ENCODE data around the gene HSPA4L.

Gene HSPA4L

GRCh38 chr4:127828121-127828520 is 46.0 kb downstream of the HSPA4L start:
- Histone ChIP-seq H3K4me1 (ENCODE audit: insufficient read depth, insufficient read length) (no peaks in the 10 kb centered on the region), H3K9ac (ENCODE audit: insufficient read length, low read depth) (no peak overlapping the region)

GRCh38 chr4:127829014-127829413 is 46.9 kb downstream of the HSPA4L start:
- TF ChIP-seq YY1 (IDR thresholded peaks at IDR 0.05; ENCODE audit: insufficient read depth, insufficient read length) = no peak
- no peak for TF ChIP-seq ZNF274 (IDR thresholded peaks at IDR 0.05; ENCODE audit: low read depth, low read length)
- no peak for TF ChIP-seq SUZ12 (IDR thresholded peaks at IDR 0.05; ENCODE audit: extremely low read depth, insufficient read depth, insufficient read length)
- DNase-seq (ENCODE audit: low read depth, low spot score) = no peak

More at GRCh38 chr4:127828121-127828520, 46.0 kb downstream of the HSPA4L start:
- no peak for TF ChIP-seq YY1 (IDR thresholded peaks at IDR 0.05; ENCODE audit: insufficient read depth, insufficient read length)
- no peak for TF ChIP-seq SUZ12 (IDR thresholded peaks at IDR 0.05; ENCODE audit: extremely low read depth, insufficient read depth, insufficient read length)
- TF ChIP-seq ZNF274 (IDR thresholded peaks at IDR 0.05; ENCODE audit: low read depth, low read length) = no peak
- no peaks in the 10 kb centered on the region for H3K9me3 ChIP-seq (ENCODE audit: insufficient read depth, low read length)
- H3K36me3 ChIP-seq (ENCODE audit: insufficient read depth, insufficient read length, low read length) = no peaks in the 10 kb centered on the region
- no peaks in the 10 kb centered on the region for H3K27me3 ChIP-seq (ENCODE audit: insufficient read depth, insufficient read length)
- no peak for DNase-seq (ENCODE audit: low read depth, low spot score)
- H3K4me3 ChIP-seq (ENCODE audit: insufficient read length, low read depth) = no peak overlapping the region

DNA sequence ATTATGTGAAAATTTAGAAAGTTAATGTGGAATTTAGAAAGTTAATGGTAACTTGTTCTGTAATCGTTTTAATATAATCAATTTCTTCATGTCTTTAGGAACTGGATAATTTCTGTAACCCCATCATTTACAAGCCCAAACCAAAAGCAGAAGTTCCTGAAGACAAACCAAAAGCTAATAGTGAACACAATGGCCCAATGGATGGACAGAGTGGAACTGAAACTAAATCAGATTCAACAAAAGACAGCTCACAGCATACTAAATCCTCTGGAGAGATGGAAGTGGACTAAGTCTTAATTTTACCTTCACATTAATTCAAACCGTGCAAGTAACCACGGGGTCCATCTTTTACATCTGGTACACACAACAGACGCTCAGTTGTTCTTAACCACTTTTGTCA is 50.5 kb downstream of the HSPA4L start:
- Histone ChIP-seq H3K9me3 (ENCODE audit: insufficient read depth, low read length) (no peaks in the 10 kb centered on the region), H3K36me3 (ENCODE audit: insufficient read depth, insufficient read length, low read length) (no peaks in the 10 kb centered on the region), H3K27me3 (ENCODE audit: insufficient read depth, insufficient read length) (no peaks in the 10 kb centered on the region), H3K4me1 (ENCODE audit: insufficient read depth, insufficient read length) (no peaks in the 10 kb centered on the region), H3K4me3 (ENCODE audit: insufficient read length, low read depth) (no peak overlapping the region), H3K9ac (ENCODE audit: insufficient read length, low read depth) (no peak overlapping the region)
- no peak for TF ChIP-seq YY1 (IDR thresholded peaks at IDR 0.05; ENCODE audit: insufficient read depth, insufficient read length)
- no peak for TF ChIP-seq SUZ12 (IDR thresholded peaks at IDR 0.05; ENCODE audit: extremely low read depth, insufficient read depth, insufficient read length)
- no peak for DNase-seq (ENCODE audit: low read depth, low spot score)

More at GRCh38 chr4:127829014-127829413, 46.9 kb downstream of the HSPA4L start:
- Histone ChIP-seq H3K36me3 (ENCODE audit: insufficient read depth, insufficient read length, low read length) (no peaks in the 10 kb centered on the region), H3K27me3 (ENCODE audit: insufficient read depth, insufficient read length) (no peaks in the 10 kb centered on the region), H3K9ac (ENCODE audit: insufficient read length, low read depth) (no peak overlapping the region), H3K4me1 (ENCODE audit: insufficient read depth, insufficient read length) (no peaks in the 10 kb centered on the region), H3K4me3 (ENCODE audit: insufficient read length, low read depth) (no peak overlapping the region), H3K9me3 (ENCODE audit: insufficient read depth, low read length) (no peaks in the 10 kb centered on the region)

GRCh38 chr4:127843704-127844600 is 61.8 kb downstream of the HSPA4L start:
- Histone ChIP-seq H3K9ac (ENCODE audit: insufficient read length, low read depth) (no peak overlapping the region), H3K36me3 (ENCODE audit: insufficient read depth, insufficient read length, low read length) (peaks cover 3% of the 10 kb centered on the region), H3K9me3 (ENCODE audit: insufficient read depth, low read length) (no peaks in the 10 kb centered on the region), H3K27me3 (ENCODE audit: insufficient read depth, insufficient read length) (no peaks in the 10 kb centered on the region), H3K4me3 (ENCODE audit: insufficient read length, low read depth) (no peak overlapping the region), H3K4me1 (ENCODE audit: insufficient read depth, insufficient read length) (no peaks in the 10 kb centered on the region)
- TF ChIP-seq ZNF274 (IDR thresholded peaks at IDR 0.05; ENCODE audit: low read depth, low read length) (no peak), SUZ12 (IDR thresholded peaks at IDR 0.05; ENCODE audit: extremely low read depth, insufficient read depth, insufficient read length) (no peak), YY1 (IDR thresholded peaks at IDR 0.05; ENCODE audit: insufficient read depth, insufficient read length) (no peak)
- no peak for DNase-seq (ENCODE audit: low read depth, low spot score)

DNA sequence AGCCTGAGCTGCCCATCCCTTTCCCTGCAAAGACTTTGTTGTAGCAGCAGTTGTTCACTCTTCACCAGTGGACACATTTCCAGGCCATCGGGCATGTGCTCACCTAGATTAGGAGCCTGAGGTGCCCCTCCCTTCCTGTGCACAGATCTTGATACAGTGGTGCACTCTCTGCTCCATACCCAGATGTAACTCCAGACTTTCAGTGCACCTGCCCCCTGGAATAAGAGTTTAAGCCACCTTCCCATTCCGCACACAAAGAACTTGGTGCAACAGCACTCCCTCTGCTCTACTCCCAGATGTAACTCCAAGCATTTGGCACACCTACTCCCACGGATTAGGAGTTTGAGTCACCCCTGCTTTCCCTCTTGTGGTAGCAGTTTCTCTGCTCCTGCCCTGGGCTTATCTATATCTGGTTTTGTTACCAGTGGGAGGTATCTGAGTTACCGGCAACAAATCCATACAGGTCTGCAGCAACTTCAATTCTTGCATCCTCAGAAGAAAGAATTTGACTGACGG is 62.5 kb downstream of the HSPA4L start:
- no peak for TF ChIP-seq YY1 (IDR thresholded peaks at IDR 0.05; ENCODE audit: insufficient read depth, insufficient read length)
- no peak for TF ChIP-seq SUZ12 (IDR thresholded peaks at IDR 0.05; ENCODE audit: extremely low read depth, insufficient read depth, insufficient read length)
- TF ChIP-seq ZNF274 (IDR thresholded peaks at IDR 0.05; ENCODE audit: low read depth, low read length) = no peak
- H3K27me3 ChIP-seq (ENCODE audit: insufficient read depth, insufficient read length) = no peaks in the 10 kb centered on the region
- H3K9me3 ChIP-seq (ENCODE audit: insufficient read depth, low read length) = peaks cover 3% of the 10 kb centered on the region
- no peaks in the 10 kb centered on the region for H3K4me1 ChIP-seq (ENCODE audit: insufficient read depth, insufficient read length)
- no peak for DNase-seq (ENCODE audit: low read depth, low spot score)
- H3K9ac ChIP-seq (ENCODE audit: insufficient read length, low read depth) = no peak overlapping the region
- no peak overlapping the region for H3K4me3 ChIP-seq (ENCODE audit: insufficient read length, low read depth)
- H3K36me3 ChIP-seq (ENCODE audit: insufficient read depth, insufficient read length, low read length) = peaks cover 3% of the 10 kb centered on the region

DNA sequence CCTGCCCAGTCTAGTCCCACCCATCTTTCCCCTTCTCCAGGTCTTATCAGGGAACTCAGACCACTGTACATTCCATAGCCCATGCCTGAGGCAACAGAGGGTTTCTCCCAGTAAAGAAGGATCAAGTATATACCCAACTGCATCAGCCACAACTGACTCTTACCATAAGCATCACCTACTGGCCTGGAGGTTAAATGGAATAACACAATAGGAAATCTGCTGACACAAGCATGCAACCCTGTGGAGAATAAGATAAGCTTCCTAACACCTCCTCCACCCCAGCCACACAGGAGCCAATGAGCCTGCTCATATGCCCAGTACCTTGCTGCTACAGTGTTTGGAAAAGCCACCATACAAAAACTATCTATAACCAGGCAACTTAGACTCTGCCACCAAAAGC is 63.9 kb downstream of the HSPA4L start:
- H3K4me1 ChIP-seq (ENCODE audit: insufficient read depth, insufficient read length) = no peaks in the 10 kb centered on the region
- H3K36me3 ChIP-seq (ENCODE audit: insufficient read depth, insufficient read length, low read length) = peaks cover 3% of the 10 kb centered on the region
- H3K27me3 ChIP-seq (ENCODE audit: insufficient read depth, insufficient read length) = no peaks in the 10 kb centered on the region
- H3K9ac ChIP-seq (ENCODE audit: insufficient read length, low read depth) = no peak overlapping the region
- TF ChIP-seq YY1 (IDR thresholded peaks at IDR 0.05; ENCODE audit: insufficient read depth, insufficient read length) = no peak
- no peak for TF ChIP-seq SUZ12 (IDR thresholded peaks at IDR 0.05; ENCODE audit: extremely low read depth, insufficient read depth, insufficient read length)
- no peak for TF ChIP-seq ZNF274 (IDR thresholded peaks at IDR 0.05; ENCODE audit: low read depth, low read length)
- H3K9me3 ChIP-seq (ENCODE audit: insufficient read depth, low read length) = peaks cover 17% of the 10 kb centered on the region
- no peak for DNase-seq (ENCODE audit: low read depth, low spot score)
- no peak overlapping the region for H3K4me3 ChIP-seq (ENCODE audit: insufficient read length, low read depth)

DNA sequence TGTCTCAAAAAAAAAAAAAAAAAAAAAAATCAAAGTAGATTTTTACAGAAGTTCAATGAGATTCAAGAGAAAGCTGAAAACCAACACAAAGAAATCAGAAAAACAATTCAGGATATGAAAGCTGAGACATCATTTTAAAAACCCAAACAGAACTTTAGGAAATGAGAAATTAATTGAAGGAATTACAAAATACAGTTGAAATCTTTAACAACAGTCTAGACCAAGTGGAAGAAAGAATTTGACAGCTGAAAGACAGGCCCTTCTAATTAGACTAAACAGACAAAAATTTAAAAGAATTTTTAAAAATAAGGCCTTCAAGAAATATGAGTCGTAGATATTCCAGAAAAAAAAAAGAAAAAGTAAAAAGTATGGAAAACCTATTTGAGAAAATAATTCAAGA is 64.6 kb downstream of the HSPA4L start:
- TF ChIP-seq YY1 (IDR thresholded peaks at IDR 0.05; ENCODE audit: insufficient read depth, insufficient read length) (no peak), SUZ12 (IDR thresholded peaks at IDR 0.05; ENCODE audit: extremely low read depth, insufficient read depth, insufficient read length) (no peak), ZNF274 (IDR thresholded peaks at IDR 0.05; ENCODE audit: low read depth, low read length) (no peak)
- H3K9me3 ChIP-seq (ENCODE audit: insufficient read depth, low read length) = peaks cover 18% of the 10 kb centered on the region
- no peak for DNase-seq (ENCODE audit: low read depth, low spot score)
- no peaks in the 10 kb centered on the region for H3K4me1 ChIP-seq (ENCODE audit: insufficient read depth, insufficient read length)
- peaks cover 3% of the 10 kb centered on the region for H3K36me3 ChIP-seq (ENCODE audit: insufficient read depth, insufficient read length, low read length)
- no peaks in the 10 kb centered on the region for H3K27me3 ChIP-seq (ENCODE audit: insufficient read depth, insufficient read length)
- H3K4me3 ChIP-seq (ENCODE audit: insufficient read length, low read depth) = no peak overlapping the region
- no peak overlapping the region for H3K9ac ChIP-seq (ENCODE audit: insufficient read length, low read depth)
